WTC11 (cell line): ENCODE data around the gene RGS14. TPM values are rescaled to one million over a fixed set of nuclear protein-coding genes. Genes with fewer than 3 reads are reported as not detected.

Source experiments
- ATAC-seq: fragments of 200-7000 bp; cut with Tn5 transposase; 2 replicates; pipeline ENCODE4 v1.10.0; 2021; ENCODE audit warnings: mild to moderate bottlenecking, moderate library complexity
- CTCF ChIA-PET: fragments of 300-600 bp; sonication (Branson Sonifier 250); formaldehyde crosslinking; loops from one replicate; lab custom pipeline; 2021; ENCODE audit warnings: antibody characterized with exemption; lab: Charles Lee
- POLR2A ChIA-PET: fragments of 350-600 bp; sonication (Branson Sonifier 250); formaldehyde crosslinking; loops from one replicate; lab custom pipeline; 2021; ENCODE audit warnings: antibody characterized with exemption; lab: Charles Lee
- DNase-seq: peaks from one replicate; pipeline ENCODE4 v3.0.0; 2021; ENCODE audit warnings: low spot score
- H3K27ac Mint-ChIP-seq: 2 replicates; pipeline ENCODE4 v1.8.0; 2021; ENCODE audit warnings: mixed read lengths
- H3K27me3 Mint-ChIP-seq: 2 replicates; pipeline ENCODE4 v1.8.0; 2021; ENCODE audit warnings: low read depth, mild to moderate bottlenecking, moderate library complexity, mixed read lengths
- H3K36me3 Mint-ChIP-seq: 2 replicates; pipeline ENCODE4 v1.8.0; 2021; ENCODE audit warnings: mixed read lengths
- H3K4me1 Mint-ChIP-seq: 2 replicates; pipeline ENCODE4 v1.8.0; 2022; ENCODE audit warnings: mixed read lengths
- H3K4me3 Mint-ChIP-seq: 2 replicates; pipeline ENCODE4 v1.8.0; 2021; ENCODE audit warnings: mild to moderate bottlenecking, moderate library complexity, mixed read lengths
- H3K9me3 Mint-ChIP-seq: 2 replicates; pipeline ENCODE4 v1.8.0; 2021; ENCODE audit warnings: mixed read lengths
- CBFB ChIP-seq: sonication (generic); formaldehyde crosslinking; IDR thresholded peaks from 2 replicates; pipeline ENCODE4 v1.8.1; 2022; ENCODE audit warnings: mild to moderate bottlenecking, low read depth, missing genetic modification reagents
- ELF4 ChIP-seq: sonication (generic); formaldehyde crosslinking; IDR thresholded peaks from 2 replicates; pipeline ENCODE4 v1.8.1; 2022; ENCODE audit warnings: low read depth, mild to moderate bottlenecking, moderate library complexity, missing genetic modification reagents
- ETV6 ChIP-seq: sonication (generic); formaldehyde crosslinking; IDR thresholded peaks from 2 replicates; pipeline ENCODE4 v1.8.1; 2022; ENCODE audit warnings: mild to moderate bottlenecking, missing genetic modification reagents
- FOXJ3 ChIP-seq: sonication (generic); formaldehyde crosslinking; IDR thresholded peaks from 2 replicates; pipeline ENCODE4 v1.9.0; 2021; ENCODE audit warnings: missing genetic modification reagents, mild to moderate bottlenecking, borderline replicate concordance
- JAZF1 ChIP-seq: fragments of 250-450 bp; sonication (Bioruptor Pico); IDR thresholded peaks from 2 replicates; pipeline ENCODE4 v1.9.0; 2021; ENCODE audit warnings: moderate library complexity, mild to moderate bottlenecking, inconsistent platforms
- RELA ChIP-seq: sonication (generic); formaldehyde crosslinking; IDR thresholded peaks from 2 replicates; pipeline ENCODE4 v1.8.1; 2022; ENCODE audit warnings: missing genetic modification reagents, mild to moderate bottlenecking, borderline replicate concordance
- SMAD4 ChIP-seq: sonication (generic); formaldehyde crosslinking; IDR thresholded peaks from 2 replicates; pipeline ENCODE4 v1.8.0; 2022; ENCODE audit warnings: mild to moderate bottlenecking, missing genetic modification reagents
- SP1 ChIP-seq: sonication (generic); formaldehyde crosslinking; conservative IDR thresholded peaks from 2 replicates; pipeline ENCODE4 v1.8.1; 2022; ENCODE audit warnings: missing genetic modification reagents
- ZNF416 ChIP-seq: fragments of 250-450 bp; sonication (Bioruptor Pico); IDR thresholded peaks from 2 replicates; pipeline ENCODE4 v1.9.0; 2021; ENCODE audit warnings: mild to moderate bottlenecking, inconsistent platforms
- ZNF671 ChIP-seq: fragments of 250-450 bp; sonication (Bioruptor Pico); IDR thresholded peaks from 2 replicates; pipeline ENCODE4 v1.8.0; 2021; ENCODE audit warnings: mild to moderate bottlenecking
- total RNA-seq: library from RNA; stranded (reverse); gene quantifications from 3 replicates; pipeline ENCODE4 v1.2.3, GENCODE V29; 2021
- TF ChIP-seq, protein P1 (sequence below): sonication (generic); formaldehyde crosslinking; IDR thresholded peaks from 2 replicates; pipeline ENCODE4 v1.8.0; 2022; ENCODE audit warnings: missing genetic modification reagents
- TF ChIP-seq, protein P2 (sequence below): sonication (generic); formaldehyde crosslinking; conservative IDR thresholded peaks from 2 replicates; pipeline ENCODE4 v1.8.1; 2022; ENCODE audit warnings: mild to moderate bottlenecking, missing genetic modification reagents
- TF ChIP-seq, protein P3 (sequence below): sonication (generic); formaldehyde crosslinking; IDR thresholded peaks from 2 replicates; pipeline ENCODE4 v1.8.1; 2023; ENCODE audit warnings: mild to moderate bottlenecking, missing genetic modification reagents
- TF ChIP-seq, protein P4 (sequence below): sonication (generic); formaldehyde crosslinking; IDR thresholded peaks from 2 replicates; pipeline ENCODE4 v1.8.1; 2022; ENCODE audit warnings: mild to moderate bottlenecking, missing genetic modification reagents, moderate library complexity, borderline replicate concordance
- TF ChIP-seq, protein P5 (sequence below): sonication (generic); formaldehyde crosslinking; IDR thresholded peaks from 2 replicates; pipeline ENCODE4 v1.8.1; 2023; ENCODE audit warnings: mild to moderate bottlenecking, missing genetic modification reagents, borderline replicate concordance
- TF ChIP-seq, protein P6 (sequence below): sonication (generic); formaldehyde crosslinking; IDR thresholded peaks from 2 replicates; pipeline ENCODE4 v1.8.1; 2023; ENCODE audit warnings: mild to moderate bottlenecking, missing genetic modification reagents
- TF ChIP-seq, protein P7 (sequence below): fragments of 250-450 bp; sonication (Bioruptor Pico); IDR thresholded peaks from 2 replicates; pipeline ENCODE4 v1.9.0; 2021; ENCODE audit warnings: mild to moderate bottlenecking
- TF ChIP-seq, protein P8 (sequence below): sonication (generic); formaldehyde crosslinking; IDR thresholded peaks from 2 replicates; pipeline ENCODE4 v1.8.0; 2022; ENCODE audit warnings: mild to moderate bottlenecking, missing genetic modification reagents

Gene RGS14
- total RNA-seq, 1 experiment from 2014 or later: 74.6 TPM

DNA sequence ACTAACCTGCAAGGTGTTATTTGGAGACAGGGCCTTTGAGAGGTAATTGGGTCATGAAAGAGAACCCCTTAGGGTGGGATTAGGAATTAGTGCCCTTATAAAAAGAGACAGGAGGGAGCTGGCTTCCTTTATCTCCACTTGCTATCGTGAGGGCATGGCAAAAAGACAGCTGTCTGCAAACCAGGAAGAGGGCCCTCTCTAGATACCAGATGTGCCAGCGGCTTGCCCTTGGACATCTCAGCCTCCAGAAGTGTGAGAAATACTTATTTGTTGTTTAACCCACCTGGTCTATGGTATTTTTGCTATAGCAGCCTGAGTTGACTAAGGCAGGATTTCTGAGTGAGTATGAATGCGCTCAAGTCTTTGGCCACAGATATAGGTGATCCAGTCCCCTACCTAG lies 978 bp upstream of the RGS14 start (continued):
- TF ChIP-seq, protein P1, sequence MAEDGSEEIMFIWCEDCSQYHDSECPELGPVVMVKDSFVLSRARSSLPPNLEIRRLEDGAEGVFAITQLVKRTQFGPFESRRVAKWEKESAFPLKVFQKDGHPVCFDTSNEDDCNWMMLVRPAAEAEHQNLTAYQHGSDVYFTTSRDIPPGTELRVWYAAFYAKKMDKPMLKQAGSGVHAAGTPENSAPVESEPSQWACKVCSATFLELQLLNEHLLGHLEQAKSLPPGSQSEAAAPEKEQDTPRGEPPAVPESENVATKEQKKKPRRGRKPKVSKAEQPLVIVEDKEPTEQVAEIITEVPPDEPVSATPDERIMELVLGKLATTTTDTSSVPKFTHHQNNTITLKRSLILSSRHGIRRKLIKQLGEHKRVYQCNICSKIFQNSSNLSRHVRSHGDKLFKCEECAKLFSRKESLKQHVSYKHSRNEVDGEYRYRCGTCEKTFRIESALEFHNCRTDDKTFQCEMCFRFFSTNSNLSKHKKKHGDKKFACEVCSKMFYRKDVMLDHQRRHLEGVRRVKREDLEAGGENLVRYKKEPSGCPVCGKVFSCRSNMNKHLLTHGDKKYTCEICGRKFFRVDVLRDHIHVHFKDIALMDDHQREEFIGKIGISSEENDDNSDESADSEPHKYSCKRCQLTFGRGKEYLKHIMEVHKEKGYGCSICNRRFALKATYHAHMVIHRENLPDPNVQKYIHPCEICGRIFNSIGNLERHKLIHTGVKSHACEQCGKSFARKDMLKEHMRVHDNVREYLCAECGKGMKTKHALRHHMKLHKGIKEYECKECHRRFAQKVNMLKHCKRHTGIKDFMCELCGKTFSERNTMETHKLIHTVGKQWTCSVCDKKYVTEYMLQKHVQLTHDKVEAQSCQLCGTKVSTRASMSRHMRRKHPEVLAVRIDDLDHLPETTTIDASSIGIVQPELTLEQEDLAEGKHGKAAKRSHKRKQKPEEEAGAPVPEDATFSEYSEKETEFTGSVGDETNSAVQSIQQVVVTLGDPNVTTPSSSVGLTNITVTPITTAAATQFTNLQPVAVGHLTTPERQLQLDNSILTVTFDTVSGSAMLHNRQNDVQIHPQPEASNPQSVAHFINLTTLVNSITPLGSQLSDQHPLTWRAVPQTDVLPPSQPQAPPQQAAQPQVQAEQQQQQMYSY (CRISPR knock-in tag): no peak
- TF ChIP-seq SP1 (CRISPR knock-in tag): no peak
- TF ChIP-seq, all 79 proteins: peak for 0

DNA sequence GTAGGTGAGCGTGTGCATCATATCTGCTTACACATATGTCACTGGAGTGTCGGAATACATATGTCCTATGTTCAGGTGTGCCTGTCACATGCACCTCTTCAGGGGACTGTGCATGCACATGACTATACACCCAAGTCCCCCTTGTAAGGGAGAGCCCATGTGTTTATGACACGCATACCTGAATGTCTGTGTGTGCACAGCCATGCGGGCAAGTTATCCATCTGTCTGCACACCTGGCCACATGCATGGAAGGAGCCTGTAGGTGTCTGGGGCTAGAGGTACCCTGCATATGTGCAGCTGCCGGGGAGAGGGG lies 622 bp upstream of the RGS14 start:
- ChIA-PET POLR2A (interaction anchor here (0.5 kb wide), 1 partner anchor 69 kb away, joined by 3 read pairs; the partner anchor contains the start of gene GRK6), CTCF (interaction anchor here (1.0 to 1.3 kb wide), 2 partner anchors 39 to 47 kb away, joined by 4 to 5 read pairs; no protein-coding TSS in a partner anchor)
- ATAC-seq: no peak
- Mint-ChIP-seq H3K27me3 (peaks cover 35% of the 10 kb centered on the region), H3K9me3 (peaks cover 14% of the 10 kb centered on the region), H3K4me3 (no peak overlapping the region), H3K36me3 (no peaks in the 10 kb centered on the region), H3K4me1 (peaks cover 7% of the 10 kb centered on the region), H3K27ac (no peak overlapping the region)
- no peak for DNase-seq
- no peak for TF ChIP-seq JAZF1 (CRISPR knock-in tag)
- TF ChIP-seq, protein P2, sequence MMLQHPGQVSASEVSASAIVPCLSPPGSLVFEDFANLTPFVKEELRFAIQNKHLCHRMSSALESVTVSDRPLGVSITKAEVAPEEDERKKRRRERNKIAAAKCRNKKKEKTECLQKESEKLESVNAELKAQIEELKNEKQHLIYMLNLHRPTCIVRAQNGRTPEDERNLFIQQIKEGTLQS (CRISPR knock-in tag): no peak
- no peak for TF ChIP-seq ZNF416 (CRISPR knock-in tag)
- TF ChIP-seq ELF4 (CRISPR knock-in tag): no peak
- no peak for TF ChIP-seq ZNF671 (CRISPR knock-in tag)
- TF ChIP-seq, protein P3, sequence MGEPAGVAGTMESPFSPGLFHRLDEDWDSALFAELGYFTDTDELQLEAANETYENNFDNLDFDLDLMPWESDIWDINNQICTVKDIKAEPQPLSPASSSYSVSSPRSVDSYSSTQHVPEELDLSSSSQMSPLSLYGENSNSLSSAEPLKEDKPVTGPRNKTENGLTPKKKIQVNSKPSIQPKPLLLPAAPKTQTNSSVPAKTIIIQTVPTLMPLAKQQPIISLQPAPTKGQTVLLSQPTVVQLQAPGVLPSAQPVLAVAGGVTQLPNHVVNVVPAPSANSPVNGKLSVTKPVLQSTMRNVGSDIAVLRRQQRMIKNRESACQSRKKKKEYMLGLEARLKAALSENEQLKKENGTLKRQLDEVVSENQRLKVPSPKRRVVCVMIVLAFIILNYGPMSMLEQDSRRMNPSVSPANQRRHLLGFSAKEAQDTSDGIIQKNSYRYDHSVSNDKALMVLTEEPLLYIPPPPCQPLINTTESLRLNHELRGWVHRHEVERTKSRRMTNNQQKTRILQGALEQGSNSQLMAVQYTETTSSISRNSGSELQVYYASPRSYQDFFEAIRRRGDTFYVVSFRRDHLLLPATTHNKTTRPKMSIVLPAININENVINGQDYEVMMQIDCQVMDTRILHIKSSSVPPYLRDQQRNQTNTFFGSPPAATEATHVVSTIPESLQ (CRISPR knock-in tag): no peak
- TF ChIP-seq, protein P4, sequence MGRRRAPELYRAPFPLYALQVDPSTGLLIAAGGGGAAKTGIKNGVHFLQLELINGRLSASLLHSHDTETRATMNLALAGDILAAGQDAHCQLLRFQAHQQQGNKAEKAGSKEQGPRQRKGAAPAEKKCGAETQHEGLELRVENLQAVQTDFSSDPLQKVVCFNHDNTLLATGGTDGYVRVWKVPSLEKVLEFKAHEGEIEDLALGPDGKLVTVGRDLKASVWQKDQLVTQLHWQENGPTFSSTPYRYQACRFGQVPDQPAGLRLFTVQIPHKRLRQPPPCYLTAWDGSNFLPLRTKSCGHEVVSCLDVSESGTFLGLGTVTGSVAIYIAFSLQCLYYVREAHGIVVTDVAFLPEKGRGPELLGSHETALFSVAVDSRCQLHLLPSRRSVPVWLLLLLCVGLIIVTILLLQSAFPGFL (CRISPR knock-in tag): no peak
- no peak for TF ChIP-seq CBFB (CRISPR knock-in tag)
- TF ChIP-seq RELA: no peak
- TF ChIP-seq SMAD4 (CRISPR knock-in tag): no peak
- TF ChIP-seq, protein P5, sequence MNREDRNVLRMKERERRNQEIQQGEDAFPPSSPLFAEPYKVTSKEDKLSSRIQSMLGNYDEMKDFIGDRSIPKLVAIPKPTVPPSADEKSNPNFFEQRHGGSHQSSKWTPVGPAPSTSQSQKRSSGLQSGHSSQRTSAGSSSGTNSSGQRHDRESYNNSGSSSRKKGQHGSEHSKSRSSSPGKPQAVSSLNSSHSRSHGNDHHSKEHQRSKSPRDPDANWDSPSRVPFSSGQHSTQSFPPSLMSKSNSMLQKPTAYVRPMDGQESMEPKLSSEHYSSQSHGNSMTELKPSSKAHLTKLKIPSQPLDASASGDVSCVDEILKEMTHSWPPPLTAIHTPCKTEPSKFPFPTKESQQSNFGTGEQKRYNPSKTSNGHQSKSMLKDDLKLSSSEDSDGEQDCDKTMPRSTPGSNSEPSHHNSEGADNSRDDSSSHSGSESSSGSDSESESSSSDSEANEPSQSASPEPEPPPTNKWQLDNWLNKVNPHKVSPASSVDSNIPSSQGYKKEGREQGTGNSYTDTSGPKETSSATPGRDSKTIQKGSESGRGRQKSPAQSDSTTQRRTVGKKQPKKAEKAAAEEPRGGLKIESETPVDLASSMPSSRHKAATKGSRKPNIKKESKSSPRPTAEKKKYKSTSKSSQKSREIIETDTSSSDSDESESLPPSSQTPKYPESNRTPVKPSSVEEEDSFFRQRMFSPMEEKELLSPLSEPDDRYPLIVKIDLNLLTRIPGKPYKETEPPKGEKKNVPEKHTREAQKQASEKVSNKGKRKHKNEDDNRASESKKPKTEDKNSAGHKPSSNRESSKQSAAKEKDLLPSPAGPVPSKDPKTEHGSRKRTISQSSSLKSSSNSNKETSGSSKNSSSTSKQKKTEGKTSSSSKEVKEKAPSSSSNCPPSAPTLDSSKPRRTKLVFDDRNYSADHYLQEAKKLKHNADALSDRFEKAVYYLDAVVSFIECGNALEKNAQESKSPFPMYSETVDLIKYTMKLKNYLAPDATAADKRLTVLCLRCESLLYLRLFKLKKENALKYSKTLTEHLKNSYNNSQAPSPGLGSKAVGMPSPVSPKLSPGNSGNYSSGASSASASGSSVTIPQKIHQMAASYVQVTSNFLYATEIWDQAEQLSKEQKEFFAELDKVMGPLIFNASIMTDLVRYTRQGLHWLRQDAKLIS (CRISPR knock-in tag): no peak
- TF ChIP-seq, protein P6, sequence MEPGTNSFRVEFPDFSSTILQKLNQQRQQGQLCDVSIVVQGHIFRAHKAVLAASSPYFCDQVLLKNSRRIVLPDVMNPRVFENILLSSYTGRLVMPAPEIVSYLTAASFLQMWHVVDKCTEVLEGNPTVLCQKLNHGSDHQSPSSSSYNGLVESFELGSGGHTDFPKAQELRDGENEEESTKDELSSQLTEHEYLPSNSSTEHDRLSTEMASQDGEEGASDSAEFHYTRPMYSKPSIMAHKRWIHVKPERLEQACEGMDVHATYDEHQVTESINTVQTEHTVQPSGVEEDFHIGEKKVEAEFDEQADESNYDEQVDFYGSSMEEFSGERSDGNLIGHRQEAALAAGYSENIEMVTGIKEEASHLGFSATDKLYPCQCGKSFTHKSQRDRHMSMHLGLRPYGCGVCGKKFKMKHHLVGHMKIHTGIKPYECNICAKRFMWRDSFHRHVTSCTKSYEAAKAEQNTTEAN (CRISPR knock-in tag): no peak
- TF ChIP-seq, protein P7, sequence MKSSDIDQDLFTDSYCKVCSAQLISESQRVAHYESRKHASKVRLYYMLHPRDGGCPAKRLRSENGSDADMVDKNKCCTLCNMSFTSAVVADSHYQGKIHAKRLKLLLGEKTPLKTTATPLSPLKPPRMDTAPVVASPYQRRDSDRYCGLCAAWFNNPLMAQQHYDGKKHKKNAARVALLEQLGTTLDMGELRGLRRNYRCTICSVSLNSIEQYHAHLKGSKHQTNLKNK (CRISPR knock-in tag): no peak
- TF ChIP-seq, protein P8, sequence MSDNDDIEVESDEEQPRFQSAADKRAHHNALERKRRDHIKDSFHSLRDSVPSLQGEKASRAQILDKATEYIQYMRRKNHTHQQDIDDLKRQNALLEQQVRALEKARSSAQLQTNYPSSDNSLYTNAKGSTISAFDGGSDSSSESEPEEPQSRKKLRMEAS: no peak
- TF ChIP-seq FOXJ3 (CRISPR knock-in tag): no peak
- TF ChIP-seq ETV6 (CRISPR knock-in tag): no peak
